Loucy (cell line): Measurements from ENCODE around the gene PAM.

Experiments used
- EZH2phosphoT487 ChIP-seq: fragments of 200-600 bp; IDR thresholded peaks from 2 replicates; pipeline ENCODE4 v1.6.1; 2018; ENCODE audit warnings: antibody characterized with exemption, mild to moderate bottlenecking, moderate library complexity, borderline replicate concordance
- TF ChIP-seq, protein P1 (sequence below): fragments of 200-600 bp; sonication (generic); conservative IDR thresholded peaks from 2 replicates; pipeline ENCODE4 v1.5.1; 2014; ENCODE audit warnings: mild to moderate bottlenecking, antibody characterized with exemption, low read length

GRCh38 chr5:102762562-102763227 lies 7.6 kb downstream of the PAM start:
- TF ChIP-seq, protein P1, sequence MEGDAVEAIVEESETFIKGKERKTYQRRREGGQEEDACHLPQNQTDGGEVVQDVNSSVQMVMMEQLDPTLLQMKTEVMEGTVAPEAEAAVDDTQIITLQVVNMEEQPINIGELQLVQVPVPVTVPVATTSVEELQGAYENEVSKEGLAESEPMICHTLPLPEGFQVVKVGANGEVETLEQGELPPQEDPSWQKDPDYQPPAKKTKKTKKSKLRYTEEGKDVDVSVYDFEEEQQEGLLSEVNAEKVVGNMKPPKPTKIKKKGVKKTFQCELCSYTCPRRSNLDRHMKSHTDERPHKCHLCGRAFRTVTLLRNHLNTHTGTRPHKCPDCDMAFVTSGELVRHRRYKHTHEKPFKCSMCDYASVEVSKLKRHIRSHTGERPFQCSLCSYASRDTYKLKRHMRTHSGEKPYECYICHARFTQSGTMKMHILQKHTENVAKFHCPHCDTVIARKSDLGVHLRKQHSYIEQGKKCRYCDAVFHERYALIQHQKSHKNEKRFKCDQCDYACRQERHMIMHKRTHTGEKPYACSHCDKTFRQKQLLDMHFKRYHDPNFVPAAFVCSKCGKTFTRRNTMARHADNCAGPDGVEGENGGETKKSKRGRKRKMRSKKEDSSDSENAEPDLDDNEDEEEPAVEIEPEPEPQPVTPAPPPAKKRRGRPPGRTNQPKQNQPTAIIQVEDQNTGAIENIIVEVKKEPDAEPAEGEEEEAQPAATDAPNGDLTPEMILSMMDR, result no peak
- TF ChIP-seq EZH2phosphoT487, result no peak
